ENCODE data around the gene PTPRE. TPM values are rescaled to one million over a fixed set of nuclear protein-coding genes. Genes with fewer than 3 reads are reported as not detected.

Gene PTPRE
- total and polyA plus RNA-seq, 9 donors = 3.3 to 6.3 (median 4.4) TPM

DNA sequence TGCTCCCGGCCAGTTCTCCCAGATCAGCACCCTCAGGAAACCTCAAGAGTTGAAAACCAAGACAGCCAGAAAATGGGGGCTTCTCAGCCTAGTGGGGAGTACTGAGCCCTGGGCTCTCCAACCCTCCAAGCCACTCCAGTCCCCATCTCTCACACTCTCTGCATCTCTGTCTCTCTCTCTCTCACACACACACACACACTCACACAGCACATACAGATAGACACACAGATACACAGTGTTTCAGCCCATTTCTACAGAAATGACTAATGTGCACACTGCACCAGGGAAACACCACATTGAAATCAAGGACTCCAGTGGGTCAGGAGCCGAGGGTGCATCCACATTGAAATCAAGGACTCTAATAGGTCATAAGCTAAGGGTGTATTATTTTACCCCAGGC lies 111.8 kb downstream of the PTPRE start:
- Histone ChIP-seq H3K4me3 (ENCODE audit: low read length) (no peak overlapping the region), H3K9me3 (replicated peaks; ENCODE audit: control insufficient read depth, low read depth, low read length) (no peaks in the 10 kb centered on the region), H3K4me1 (ENCODE audit: control insufficient read depth, insufficient read depth, low read length) (peaks cover 14% of the 10 kb centered on the region), H3K36me3 (ENCODE audit: control insufficient read depth, insufficient read depth, low read length) (no peaks in the 10 kb centered on the region), H3K27ac (ENCODE audit: low read length) (no peak overlapping the region), H3K27me3 (ENCODE audit: control insufficient read depth, insufficient read depth, low read length) (no peaks in the 10 kb centered on the region)
- DNase-seq = no peak
- WGBS (ENCODE audit: insufficient coverage) = 9% methylated on average over 1 of the region's 2 CpGs

DNA sequence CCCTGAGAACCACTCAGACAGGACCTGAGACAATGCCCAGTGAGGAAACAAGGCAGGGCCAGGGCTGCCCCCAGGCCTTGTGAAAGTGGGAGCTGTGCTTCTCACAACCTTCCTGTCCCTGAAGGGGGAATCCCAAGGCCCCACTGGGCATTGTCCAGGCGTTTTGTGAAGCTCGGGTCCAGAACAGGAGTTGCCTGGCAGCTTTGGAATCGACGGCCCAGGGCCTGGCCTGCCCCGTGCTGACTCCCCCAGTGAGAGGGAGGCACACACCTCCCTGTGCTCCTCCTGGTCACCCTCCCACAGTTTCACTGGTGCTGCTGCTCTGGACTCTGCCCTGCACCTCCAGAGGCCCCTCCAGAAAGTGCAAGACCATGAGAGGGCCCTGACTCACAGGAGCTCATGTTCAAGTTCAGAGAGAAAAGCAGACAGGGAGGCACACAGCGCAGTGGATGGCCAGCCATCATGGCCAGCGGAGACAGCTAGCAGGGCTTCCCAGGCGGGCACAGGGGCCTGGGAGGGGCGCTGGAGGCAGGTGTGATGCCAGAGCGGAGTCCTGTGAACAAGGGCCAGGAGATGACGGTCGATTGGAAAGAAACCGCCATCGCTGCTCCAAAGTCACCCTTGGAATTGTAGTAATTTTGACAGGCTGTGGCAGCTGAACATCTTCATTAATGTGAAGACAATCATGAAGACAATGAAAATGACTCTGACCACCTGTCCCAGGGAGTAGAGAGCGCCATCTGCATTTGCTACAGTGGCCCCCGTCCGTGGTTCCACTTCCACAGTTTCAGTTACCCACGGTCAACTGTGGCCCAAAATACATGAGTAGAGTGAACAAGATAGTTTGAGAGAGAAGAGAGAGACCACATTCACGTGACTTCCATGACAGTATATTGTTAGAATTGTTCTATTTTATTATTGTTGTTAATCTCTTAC lies 115.6 kb downstream of the PTPRE start:
- 86% methylated on average over 17 of the region's 19 CpGs for WGBS (ENCODE audit: insufficient coverage)
- Histone ChIP-seq H3K27ac (ENCODE audit: low read length) (no peak overlapping the region), H3K4me1 (ENCODE audit: control insufficient read depth, insufficient read depth, low read length) (peaks cover 29% of the 10 kb centered on the region), H3K9me3 (replicated peaks; ENCODE audit: control insufficient read depth, low read depth, low read length) (no peaks in the 10 kb centered on the region), H3K27me3 (ENCODE audit: control insufficient read depth, insufficient read depth, low read length) (no peaks in the 10 kb centered on the region), H3K36me3 (ENCODE audit: control insufficient read depth, insufficient read depth, low read length) (no peaks in the 10 kb centered on the region), H3K4me3 (ENCODE audit: low read length) (no peak overlapping the region)
- DNase-seq = no peak

DNA sequence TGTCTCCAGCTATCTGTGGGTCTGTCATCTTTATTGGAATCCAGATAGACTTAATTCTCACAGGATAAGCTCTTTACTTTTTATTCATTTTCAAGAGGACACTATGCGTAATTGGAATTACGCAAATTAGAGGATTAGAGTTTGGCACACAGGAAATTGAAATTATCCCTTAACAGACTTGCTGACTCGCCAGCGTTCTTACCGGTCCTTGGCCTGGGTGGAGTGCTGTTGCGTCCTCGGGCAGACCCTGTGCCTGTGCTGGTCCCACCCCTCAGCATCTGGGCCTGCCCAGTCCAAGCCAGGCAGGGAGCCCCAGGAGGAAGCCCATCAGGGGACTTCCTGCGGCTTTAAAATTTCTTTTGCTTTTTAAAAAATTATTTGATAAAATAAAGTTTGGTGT lies 117.5 kb downstream of the PTPRE start:
- WGBS (ENCODE audit: insufficient coverage) = no CpG with 5 or more reads among the region's 8 CpGs
- Histone ChIP-seq H3K27ac (ENCODE audit: low read length) (no peak overlapping the region), H3K27me3 (ENCODE audit: control insufficient read depth, insufficient read depth, low read length) (no peaks in the 10 kb centered on the region), H3K36me3 (ENCODE audit: control insufficient read depth, insufficient read depth, low read length) (no peaks in the 10 kb centered on the region), H3K9me3 (replicated peaks; ENCODE audit: control insufficient read depth, low read depth, low read length) (no peaks in the 10 kb centered on the region), H3K4me3 (ENCODE audit: low read length) (no peak overlapping the region), H3K4me1 (ENCODE audit: control insufficient read depth, insufficient read depth, low read length) (peaks cover 23% of the 10 kb centered on the region)
- DNase-seq = no peak

DNA sequence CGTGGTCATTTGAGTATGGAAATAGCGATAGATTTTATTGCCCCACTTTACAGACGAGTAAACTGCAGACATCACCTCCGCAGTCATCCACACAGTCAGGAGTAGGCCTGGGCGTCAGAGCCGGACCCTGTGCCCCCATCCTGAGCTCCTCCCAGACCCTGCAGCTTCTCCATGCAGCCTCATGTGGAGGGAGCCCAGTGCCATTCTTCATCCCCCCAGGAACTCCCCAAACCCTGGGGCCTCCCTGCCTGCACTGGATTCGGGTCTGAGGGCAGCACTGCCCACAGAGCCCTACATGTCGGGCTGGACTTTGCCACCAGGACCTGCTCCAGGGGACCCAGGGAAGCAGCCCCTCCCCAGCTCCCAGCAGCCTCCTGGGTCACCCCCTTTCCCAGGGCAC lies 118.5 kb downstream of the PTPRE start:
- Histone ChIP-seq H3K9me3 (replicated peaks; ENCODE audit: control insufficient read depth, low read depth, low read length) (no peaks in the 10 kb centered on the region), H3K4me1 (ENCODE audit: control insufficient read depth, insufficient read depth, low read length) (peaks cover 23% of the 10 kb centered on the region), H3K4me3 (ENCODE audit: low read length) (no peak overlapping the region), H3K27ac (ENCODE audit: low read length) (no peak overlapping the region), H3K36me3 (ENCODE audit: control insufficient read depth, insufficient read depth, low read length) (no peaks in the 10 kb centered on the region), H3K27me3 (ENCODE audit: control insufficient read depth, insufficient read depth, low read length) (no peaks in the 10 kb centered on the region)
- DNase-seq = no peak
- 75% methylated on average over 5 of the region's 8 CpGs for WGBS (ENCODE audit: insufficient coverage)

DNA sequence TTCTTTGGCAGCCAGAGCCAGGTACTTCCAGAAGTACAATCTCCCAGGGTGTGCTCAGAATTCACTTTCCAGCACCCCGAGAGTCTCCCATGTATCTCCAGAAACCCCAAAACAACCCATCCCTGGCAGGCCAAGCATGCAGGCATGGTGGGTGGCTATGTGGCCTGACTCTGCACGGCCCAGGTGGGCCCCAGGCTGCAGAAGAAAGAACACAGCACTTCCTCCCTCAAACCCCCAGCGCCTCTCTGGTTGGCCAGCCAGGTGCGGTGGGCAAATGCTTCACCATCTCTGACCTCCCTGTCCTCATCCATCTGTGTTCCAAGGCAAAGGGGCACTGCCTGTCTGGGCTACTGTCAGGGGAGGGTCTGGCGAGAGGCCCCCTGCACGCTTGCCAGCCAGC lies 119.0 kb downstream of the PTPRE start:
- WGBS (ENCODE audit: insufficient coverage) = 60% methylated on average over 3 of the region's 6 CpGs
- H3K9me3 ChIP-seq (replicated peaks; ENCODE audit: control insufficient read depth, low read depth, low read length) = no peaks in the 10 kb centered on the region
- H3K36me3 ChIP-seq (ENCODE audit: control insufficient read depth, insufficient read depth, low read length) = no peaks in the 10 kb centered on the region
- no peak overlapping the region for H3K4me3 ChIP-seq (ENCODE audit: low read length)
- H3K27me3 ChIP-seq (ENCODE audit: control insufficient read depth, insufficient read depth, low read length) = no peaks in the 10 kb centered on the region
- no peak overlapping the region for H3K27ac ChIP-seq (ENCODE audit: low read length)
- no peak for DNase-seq
- peaks cover 23% of the 10 kb centered on the region for H3K4me1 ChIP-seq (ENCODE audit: control insufficient read depth, insufficient read depth, low read length)

DNA sequence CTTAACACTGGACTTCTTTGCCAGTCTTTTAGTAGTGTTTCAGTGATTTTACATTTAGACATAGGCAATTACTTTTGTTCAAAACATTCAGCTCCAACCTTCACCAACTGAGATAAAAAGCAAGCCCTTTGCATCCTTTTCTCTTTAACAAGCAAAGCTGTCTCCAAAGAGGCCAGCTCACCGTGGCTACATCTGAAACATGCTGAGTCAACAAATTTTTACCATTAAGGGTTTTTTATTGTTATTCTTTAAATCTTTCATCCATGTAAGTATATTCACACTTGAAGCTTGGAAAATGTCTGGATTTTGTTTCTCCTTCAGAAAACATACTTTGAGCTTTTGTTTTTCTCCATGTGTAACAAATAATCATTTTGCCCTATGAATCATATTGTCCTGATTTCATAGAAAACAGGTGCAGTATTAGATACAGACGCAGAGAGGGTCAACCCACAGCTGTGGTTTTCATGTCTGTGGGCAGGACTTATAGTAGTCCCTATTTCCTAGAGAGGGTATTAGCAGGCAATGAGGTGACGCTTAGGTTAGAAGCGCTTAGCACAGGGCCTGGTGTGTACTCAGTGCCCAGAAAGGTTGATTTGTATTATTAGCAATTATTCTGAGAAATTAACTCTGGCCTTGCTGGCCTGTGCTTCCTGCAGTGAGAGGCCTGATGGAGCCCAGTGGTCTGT lies 119.9 kb downstream of the PTPRE start:
- Histone ChIP-seq H3K4me1 (ENCODE audit: control insufficient read depth, insufficient read depth, low read length) (peaks cover 23% of the 10 kb centered on the region), H3K27me3 (ENCODE audit: control insufficient read depth, insufficient read depth, low read length) (no peaks in the 10 kb centered on the region), H3K9me3 (replicated peaks; ENCODE audit: control insufficient read depth, low read depth, low read length) (no peaks in the 10 kb centered on the region), H3K27ac (ENCODE audit: low read length) (peak overlapping the region; percentile 42), H3K4me3 (ENCODE audit: low read length) (no peak overlapping the region), H3K36me3 (ENCODE audit: control insufficient read depth, insufficient read depth, low read length) (no peaks in the 10 kb centered on the region)
- WGBS (ENCODE audit: insufficient coverage) = 45% methylated on average over 2 of the region's 4 CpGs
- DNase-seq = peak; percentile 39

DNA sequence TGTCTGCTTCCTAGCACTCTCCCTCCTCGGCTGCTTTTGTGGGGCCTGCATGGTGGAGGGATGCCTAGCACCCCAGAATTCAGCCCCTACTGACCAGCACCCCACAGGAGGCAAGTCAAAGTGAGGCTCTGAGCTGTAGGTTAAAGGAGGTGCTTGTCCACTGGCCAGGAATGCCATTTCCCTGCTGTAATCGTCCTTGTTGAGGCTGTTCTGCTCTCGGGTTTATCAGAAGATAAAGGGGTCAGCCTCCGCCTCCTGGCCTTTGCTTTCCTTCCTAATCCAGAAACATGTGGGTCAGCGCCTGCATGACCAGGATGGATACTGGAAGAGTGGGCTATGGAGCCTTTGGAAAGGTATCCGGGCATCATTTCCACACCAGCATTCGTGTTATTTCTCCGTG lies 120.4 kb downstream of the PTPRE start:
- Histone ChIP-seq H3K4me3 (ENCODE audit: low read length) (no peak overlapping the region), H3K4me1 (ENCODE audit: control insufficient read depth, insufficient read depth, low read length) (peaks cover 23% of the 10 kb centered on the region), H3K27ac (ENCODE audit: low read length) (no peak overlapping the region), H3K27me3 (ENCODE audit: control insufficient read depth, insufficient read depth, low read length) (no peaks in the 10 kb centered on the region), H3K36me3 (ENCODE audit: control insufficient read depth, insufficient read depth, low read length) (no peaks in the 10 kb centered on the region), H3K9me3 (replicated peaks; ENCODE audit: control insufficient read depth, low read depth, low read length) (no peaks in the 10 kb centered on the region)
- no peak for DNase-seq
- 100% methylated on average over 2 of the region's 8 CpGs for WGBS (ENCODE audit: insufficient coverage)

DNA sequence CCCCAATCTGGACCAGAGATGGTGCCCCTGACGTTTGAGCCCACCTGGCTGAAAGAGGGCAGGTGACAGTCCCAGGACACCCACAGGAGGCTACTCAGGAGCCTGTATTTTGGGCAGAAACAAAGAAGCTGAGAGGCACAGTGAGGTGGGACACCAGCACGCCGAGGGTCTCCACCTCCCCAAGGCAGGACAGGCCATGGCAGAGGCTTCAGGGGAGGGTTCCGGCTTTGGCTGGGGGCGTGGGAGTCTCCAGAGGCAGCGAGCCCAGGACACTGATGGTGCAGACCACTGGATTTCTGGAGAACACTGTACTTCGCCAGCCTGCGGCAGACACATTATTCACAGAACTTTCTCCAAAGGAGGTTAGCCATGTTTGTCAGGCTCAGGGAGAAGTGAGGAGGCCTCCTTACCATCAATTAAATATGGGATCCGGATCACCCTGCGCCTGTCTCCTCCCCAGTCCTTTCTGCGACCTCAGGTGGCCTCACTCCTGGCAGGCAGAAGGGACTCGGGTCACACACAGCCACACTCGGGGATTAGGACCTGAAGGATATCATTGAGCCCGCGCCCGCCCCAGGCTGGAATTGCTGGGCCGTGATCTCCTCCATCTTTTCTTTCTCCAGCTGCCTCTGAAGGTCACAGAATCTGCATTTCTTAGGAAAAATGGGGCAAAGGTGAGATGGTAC lies 121.1 kb downstream of the PTPRE start:
- Histone ChIP-seq H3K27ac (ENCODE audit: low read length) (no peak overlapping the region), H3K4me1 (ENCODE audit: control insufficient read depth, insufficient read depth, low read length) (peaks cover 23% of the 10 kb centered on the region), H3K27me3 (ENCODE audit: control insufficient read depth, insufficient read depth, low read length) (no peaks in the 10 kb centered on the region), H3K36me3 (ENCODE audit: control insufficient read depth, insufficient read depth, low read length) (no peaks in the 10 kb centered on the region), H3K9me3 (replicated peaks; ENCODE audit: control insufficient read depth, low read depth, low read length) (no peaks in the 10 kb centered on the region), H3K4me3 (ENCODE audit: low read length) (no peak overlapping the region)
- no peak for DNase-seq
- 80% methylated on average over 10 of the region's 17 CpGs for WGBS (ENCODE audit: insufficient coverage)

DNA sequence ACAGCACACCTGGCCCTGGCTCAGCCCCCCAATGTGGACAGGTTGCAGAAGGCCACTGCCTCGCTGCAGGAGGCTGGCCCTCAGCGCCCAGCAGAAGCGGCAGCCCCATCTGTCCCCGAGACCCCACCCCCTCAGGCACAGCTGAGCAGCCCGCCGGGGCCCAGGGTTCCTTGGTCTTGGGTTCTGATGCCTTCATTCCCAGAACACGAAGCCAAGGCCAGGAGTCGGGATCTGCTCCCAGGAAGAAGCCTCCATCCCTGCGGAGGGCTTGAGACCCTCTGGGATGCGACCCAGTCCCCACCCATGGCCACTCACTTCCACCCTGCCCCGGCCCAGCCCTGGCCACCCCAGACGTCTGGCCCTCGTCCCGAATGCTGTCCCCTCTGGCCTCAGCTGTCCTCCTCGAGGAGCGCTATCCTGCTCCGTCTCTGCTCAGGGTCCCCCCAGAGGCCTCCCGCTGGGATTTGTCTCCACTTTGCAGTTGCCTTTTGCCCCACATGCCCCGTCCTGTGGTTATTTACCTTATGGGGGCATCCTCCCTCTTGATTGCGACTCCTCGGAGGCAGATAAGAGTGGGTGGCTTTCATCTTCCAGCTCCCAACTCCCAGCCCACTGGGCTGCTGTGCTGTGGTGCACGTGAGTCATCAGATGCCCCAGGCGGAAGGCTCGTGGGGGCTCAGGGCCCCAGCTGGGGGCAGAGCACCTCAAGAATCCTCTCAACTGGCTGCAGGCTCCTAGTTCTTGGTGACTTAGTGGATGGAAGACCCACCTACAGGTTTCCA lies 121.8 kb downstream of the PTPRE start:
- no peaks in the 10 kb centered on the region for H3K9me3 ChIP-seq (replicated peaks; ENCODE audit: control insufficient read depth, low read depth, low read length)
- WGBS (ENCODE audit: insufficient coverage) = 79% methylated on average over 17 of the region's 24 CpGs
- H3K27me3 ChIP-seq (ENCODE audit: control insufficient read depth, insufficient read depth, low read length) = no peaks in the 10 kb centered on the region
- peaks cover 23% of the 10 kb centered on the region for H3K4me1 ChIP-seq (ENCODE audit: control insufficient read depth, insufficient read depth, low read length)
- no peak overlapping the region for H3K27ac ChIP-seq (ENCODE audit: low read length)
- no peak overlapping the region for H3K4me3 ChIP-seq (ENCODE audit: low read length)
- no peak for DNase-seq
- H3K36me3 ChIP-seq (ENCODE audit: control insufficient read depth, insufficient read depth, low read length) = no peaks in the 10 kb centered on the region
